HG02973 (cell line): ENCODE results near the gene ARHGAP35.

Experiments used
- ATAC-seq: cut with Tn5 transposase; IDR thresholded peaks from one replicate; pipeline ENCODE4 v1.9.1; 2021; ENCODE audit warnings: moderate library complexity; ENCODE audit not compliant: unreplicated experiment

ARHGAP35 gene

GRCh38 chr19:46901701-46902401 is 41.1 kb downstream of the ARHGAP35 start:
- no peak for ATAC-seq

DNA sequence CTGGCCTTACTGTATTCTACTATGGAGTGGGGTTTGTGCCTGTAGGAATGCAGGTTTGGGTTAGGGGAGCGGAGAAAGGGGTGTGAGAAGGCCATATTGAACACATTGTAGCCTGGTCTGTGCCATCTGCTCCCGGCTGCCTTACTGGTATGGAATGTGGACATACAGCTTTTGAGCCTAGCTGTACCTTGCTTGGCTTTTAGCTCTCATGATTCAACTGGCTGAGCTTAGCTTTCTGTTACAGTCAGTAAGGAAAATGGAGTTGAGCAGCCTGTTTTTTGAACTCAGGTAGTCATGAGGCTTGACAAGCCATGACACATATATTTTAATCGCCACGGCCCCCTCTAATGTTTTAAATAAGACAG is 41.6 kb downstream of the ARHGAP35 start:
- ATAC-seq, result no peak

- ATAC-seq, result no peak
Measured at GRCh38 chr19:46903458-46903857, 42.7 kb downstream of the ARHGAP35 start.

GRCh38 chr19:46904114-46905060 is 43.6 kb downstream of the ARHGAP35 start:
- no peak for ATAC-seq

DNA sequence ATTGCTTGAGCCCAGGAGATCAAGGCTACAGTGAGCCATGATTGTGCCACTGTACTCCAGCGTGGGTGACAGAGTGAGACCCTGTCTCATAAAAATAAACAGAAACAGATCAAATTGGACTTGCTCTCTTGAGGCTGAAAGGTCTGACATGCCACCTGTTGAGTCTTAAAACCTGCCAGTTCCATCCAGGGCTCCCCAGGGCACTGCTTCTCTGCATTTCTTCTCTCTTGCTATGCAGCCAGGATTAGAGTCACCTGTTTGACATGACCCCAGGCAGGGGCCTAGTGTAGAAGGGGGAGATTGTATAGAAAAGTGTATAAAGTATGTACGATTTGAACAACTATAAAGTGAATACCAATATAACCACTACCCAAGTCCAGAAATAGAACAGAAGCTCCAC is 45.4 kb downstream of the ARHGAP35 start:
- no peak for ATAC-seq

- no peak for ATAC-seq
Measured at GRCh38 chr19:46907880-46908279, 47.1 kb downstream of the ARHGAP35 start.

DNA sequence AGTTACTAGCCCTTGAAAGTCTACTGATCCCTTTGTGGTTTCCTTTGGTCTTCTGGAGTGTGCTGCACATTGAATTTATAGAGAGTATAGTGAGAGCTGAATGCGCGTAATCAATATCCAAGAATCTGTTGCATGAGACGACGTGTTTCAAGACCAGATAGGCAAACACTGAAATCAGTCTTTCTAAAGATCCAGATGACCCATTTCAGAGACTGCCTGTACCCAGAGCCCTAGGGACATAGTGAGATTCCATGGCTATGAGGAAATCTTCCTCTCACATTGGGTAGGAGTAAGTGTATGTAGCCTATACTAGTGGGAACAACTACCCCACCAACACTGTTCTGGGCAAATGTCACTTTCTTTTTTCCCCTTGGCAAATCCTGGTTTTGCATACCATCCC is 48.6 kb downstream of the ARHGAP35 start:
- no peak for ATAC-seq
